Measurements from ENCODE around the gene AMY1A. TPM values are rescaled to one million over a fixed set of nuclear protein-coding genes. Genes with fewer than 3 reads are reported as not detected.
"Not testable (repeated sequence)": the region's sequence is repeated elsewhere in the genome, so short reads cannot be mapped to it uniquely, and the experiment has no call there.

AMY1A gene
- total RNA-seq: not detected

- POLR2A ChIA-PET, CTCF ChIA-PET: not testable (repeated sequence)
Measured at GRCh38 chr1:103655460-103655859, at the start of gene AMY1A. Gene AMY1A (plus strand): TSS chr1:103655760. CDS start chr1:103656331, 571 bp downstream.

- POLR2A ChIA-PET: no interaction called here
- CTCF ChIA-PET: no interaction called here
Measured at GRCh38 chr1:103616362-103616761, 39.2 kb upstream of the AMY1A start.

- CTCF ChIA-PET, POLR2A ChIA-PET: not testable (repeated sequence)
Measured at GRCh38 chr1:103616994-103617477, 38.5 kb upstream of the AMY1A start, which contains the start of gene AMY2A. Gene AMY2A (plus strand): TSS chr1:103617427. CDS start chr1:103617441, 14 bp downstream.

GRCh38 chr1:103627436-103627835, 28.1 kb upstream of the AMY1A start:
- POLR2A ChIA-PET, CTCF ChIA-PET: not testable (repeated sequence)

DNA sequence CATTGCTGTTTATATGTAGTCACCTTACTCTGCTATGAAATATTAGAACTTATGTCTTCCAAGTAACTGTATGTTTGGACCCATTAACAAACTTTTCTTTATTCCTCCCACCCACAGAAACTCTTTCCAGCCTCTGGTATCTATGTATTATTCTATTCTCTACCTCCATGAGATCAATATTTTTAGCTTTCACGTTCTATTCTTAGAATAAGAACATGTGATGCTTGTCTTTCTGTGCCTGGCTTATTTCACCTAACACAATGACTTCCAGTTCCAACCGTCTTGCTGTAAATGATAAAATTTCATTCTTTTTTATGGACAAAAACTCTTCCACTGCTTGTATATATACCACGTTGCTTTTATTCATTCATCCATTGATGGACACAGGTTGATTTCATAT, 14.4 kb upstream of the AMY1A start:
- POLR2A ChIA-PET, CTCF ChIA-PET: not testable (repeated sequence)

DNA sequence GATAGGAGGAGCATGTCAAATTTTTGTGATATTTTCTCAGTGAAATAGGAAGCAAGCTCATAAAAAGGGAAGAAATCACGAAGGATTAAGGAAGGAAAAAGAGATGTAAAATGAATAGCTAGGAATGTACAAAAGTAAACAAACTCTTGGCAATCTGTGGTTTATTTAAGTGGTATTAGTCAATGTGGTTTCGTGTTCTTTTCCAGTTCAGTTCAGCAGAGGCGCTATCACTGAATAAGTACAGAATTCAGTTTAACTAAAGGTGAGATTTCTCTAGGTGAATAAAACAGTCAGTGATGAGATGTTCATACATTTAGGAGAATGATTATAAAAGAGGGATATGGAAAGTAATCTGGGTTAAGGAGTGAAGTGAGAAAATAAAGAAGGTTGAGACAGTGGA, 11.7 kb upstream of the AMY1A start:
- CTCF ChIA-PET: not testable (repeated sequence)

DNA sequence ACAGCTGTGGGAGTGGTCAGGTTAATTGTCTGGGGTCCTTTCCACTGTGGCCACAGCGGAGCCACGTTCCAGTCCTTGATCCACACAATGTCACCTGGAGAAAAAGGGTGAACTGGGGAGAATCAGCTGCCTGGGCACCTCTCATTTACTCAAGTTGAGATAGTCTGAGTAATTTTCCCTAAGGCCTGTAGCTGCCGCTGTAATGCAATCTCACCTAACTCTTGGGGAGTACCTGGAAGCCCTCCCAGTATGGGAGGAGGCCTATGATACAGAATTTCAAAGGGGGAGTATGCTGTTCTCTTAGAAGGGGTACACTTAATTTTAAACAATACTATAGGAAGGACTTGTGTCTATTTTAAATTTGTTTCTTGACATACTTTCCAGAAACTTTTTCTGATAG, 5.3 kb upstream of the AMY1A start:
- POLR2A ChIA-PET, CTCF ChIA-PET: not testable (repeated sequence)

More for the DNA sequence above, 11.7 kb upstream of the AMY1A start:
- POLR2A ChIA-PET: not testable (repeated sequence)

GRCh38 chr1:103650889-103651288, 4.7 kb upstream of the AMY1A start:
- CTCF ChIA-PET, POLR2A ChIA-PET: not testable (repeated sequence)

GRCh38 chr1:103654133-103654532, 1.4 kb upstream of the AMY1A start:
- POLR2A ChIA-PET, CTCF ChIA-PET: not testable (repeated sequence)

- POLR2A ChIA-PET, CTCF ChIA-PET: not testable (repeated sequence)
Measured at GRCh38 chr1:103676335-103676734, 20.8 kb downstream of the AMY1A start.

DNA sequence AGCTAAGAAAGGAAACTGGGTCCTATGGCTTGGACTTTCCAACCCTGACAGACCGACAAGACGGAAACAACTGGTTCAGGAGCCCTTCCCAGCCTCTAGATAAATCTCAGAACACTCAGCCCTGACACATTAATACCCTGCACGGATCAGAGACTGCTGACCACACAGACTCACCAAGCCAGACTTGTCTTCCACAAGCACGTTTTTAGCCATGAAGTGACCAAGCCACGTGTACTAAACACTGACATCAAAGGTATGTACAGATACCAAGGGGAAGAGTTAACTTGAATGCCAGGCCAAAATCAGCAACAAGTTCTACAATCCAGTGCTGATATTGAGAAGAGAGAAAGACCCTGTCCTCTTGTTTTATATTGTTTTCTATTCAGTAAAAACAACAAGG, 40.5 kb downstream of the AMY1A start, which contains the start of gene AMY1B:
Gene AMY1B (minus strand): TSS at position 101 of the 400 bp plus-strand sequence. CDS start 571 bp downstream, outside the sequence.
- CTCF ChIA-PET, POLR2A ChIA-PET: not testable (repeated sequence)

- POLR2A ChIA-PET, CTCF ChIA-PET: not testable (repeated sequence)
Measured at GRCh38 chr1:103697430-103697829, 41.9 kb downstream of the AMY1A start.

DNA sequence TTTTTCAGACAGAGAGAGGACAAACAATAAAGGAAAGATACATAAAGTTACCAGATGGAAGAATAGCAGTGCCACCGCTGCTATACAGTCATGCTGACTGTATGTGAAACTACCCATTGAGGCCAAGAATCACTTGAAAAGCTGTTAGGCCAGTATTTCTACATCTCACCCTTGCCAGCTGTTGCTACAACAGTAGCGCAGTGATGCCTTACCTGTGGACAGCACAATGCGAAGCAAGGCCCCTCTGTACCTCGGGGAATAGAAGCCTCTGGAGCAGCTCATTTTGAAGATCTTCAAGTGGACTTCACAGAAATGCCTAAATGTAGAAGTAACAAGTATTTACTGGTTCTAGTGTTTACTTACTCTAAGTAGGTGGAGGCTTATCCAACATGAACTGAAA, 45.1 kb downstream of the AMY1A start:
- CTCF ChIA-PET, POLR2A ChIA-PET: not testable (repeated sequence)

- POLR2A ChIA-PET, CTCF ChIA-PET: not testable (repeated sequence)
Measured at GRCh38 chr1:103701256-103701655, 45.7 kb downstream of the AMY1A start.

DNA sequence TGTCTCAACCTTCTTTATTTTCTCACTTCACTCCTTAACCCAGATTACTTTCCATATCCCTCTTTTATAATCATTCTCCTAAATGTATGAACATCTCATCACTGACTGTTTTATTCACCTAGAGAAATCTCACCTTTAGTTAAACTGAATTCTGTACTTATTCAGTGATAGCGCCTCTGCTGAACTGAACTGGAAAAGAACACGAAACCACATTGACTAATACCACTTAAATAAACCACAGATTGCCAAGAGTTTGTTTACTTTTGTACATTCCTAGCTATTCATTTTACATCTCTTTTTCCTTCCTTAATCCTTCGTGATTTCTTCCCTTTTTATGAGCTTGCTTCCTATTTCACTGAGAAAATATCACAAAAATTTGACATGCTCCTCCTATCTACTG, 52.1 kb downstream of the AMY1A start:
- CTCF ChIA-PET, POLR2A ChIA-PET: not testable (repeated sequence)

DNA sequence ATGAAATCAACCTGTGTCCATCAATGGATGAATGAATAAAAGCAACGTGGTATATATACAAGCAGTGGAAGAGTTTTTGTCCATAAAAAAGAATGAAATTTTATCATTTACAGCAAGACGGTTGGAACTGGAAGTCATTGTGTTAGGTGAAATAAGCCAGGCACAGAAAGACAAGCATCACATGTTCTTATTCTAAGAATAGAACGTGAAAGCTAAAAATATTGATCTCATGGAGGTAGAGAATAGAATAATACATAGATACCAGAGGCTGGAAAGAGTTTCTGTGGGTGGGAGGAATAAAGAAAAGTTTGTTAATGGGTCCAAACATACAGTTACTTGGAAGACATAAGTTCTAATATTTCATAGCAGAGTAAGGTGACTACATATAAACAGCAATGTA, 54.8 kb downstream of the AMY1A start:
- CTCF ChIA-PET, POLR2A ChIA-PET: not testable (repeated sequence)

Other genes starting within 250 kb of the AMY1A start
- gene RNPC3, start 130.1 kb upstream of the AMY1A start, total RNA-seq: 10 to 100 TPM; 15.0 to 15.1 TPM
- 1 to 10 TPM; 3.1 to 3.3 TPM for gene AMY2B, start 84.2 kb upstream of the AMY1A start, total RNA-seq
- not detected for gene AMY2A, start 38.3 kb upstream of the AMY1A start, total RNA-seq
- not detected for gene AMY1B, start 40.5 kb downstream of the AMY1A start, total RNA-seq
- gene AMY1C, start 94.1 kb downstream of the AMY1A start, total RNA-seq: not detected

Measured in activated CD8-positive, alpha-beta memory T cell treated with anti-CD3 and anti-CD28 coated beads for 36 hours (primary cell).